Measurements from ENCODE around the gene FRMD5. TPM values are rescaled to one million over a fixed set of nuclear protein-coding genes. Genes with fewer than 3 reads are reported as not detected.

Gene FRMD5
- total RNA-seq, 2 experiments from 2014 or later: 0.12 to 0.21 TPM

GRCh38 chr15:43930556-43930955 is 264.5 kb downstream of the FRMD5 start:
- Mint-ChIP-seq H3K27ac (no peak overlapping the region), H3K36me3 (no peaks in the 10 kb centered on the region), H3K27me3 (peaks cover 51% of the 10 kb centered on the region), H3K4me1 (peaks cover 4% of the 10 kb centered on the region), H3K9me3 (ENCODE audit: low read depth) (no peaks in the 10 kb centered on the region), H3K4me3 (no peak overlapping the region)
- no peak for ATAC-seq
- DNase-seq: no peak
- CTCF ChIA-PET: no interaction called here

GRCh38 chr15:43930079-43930478 is 265.0 kb downstream of the FRMD5 start:
- peaks cover 4% of the 10 kb centered on the region for H3K4me1 Mint-ChIP-seq

GRCh38 chr15:43928152-43928551 is 266.9 kb downstream of the FRMD5 start:
- Mint-ChIP-seq H3K27ac (no peak overlapping the region), H3K27me3 (peaks cover 41% of the 10 kb centered on the region), H3K4me1 (peaks cover 4% of the 10 kb centered on the region), H3K36me3 (no peaks in the 10 kb centered on the region), H3K4me3 (no peak overlapping the region), H3K9me3 (ENCODE audit: low read depth) (no peaks in the 10 kb centered on the region)
- ATAC-seq (no peak), DNase-seq (no peak)
- CTCF ChIA-PET: no interaction called here

More at GRCh38 chr15:43930079-43930478, 265.0 kb downstream of the FRMD5 start:
- Mint-ChIP-seq H3K27ac (no peak overlapping the region), H3K9me3 (ENCODE audit: low read depth) (no peaks in the 10 kb centered on the region), H3K27me3 (peaks cover 49% of the 10 kb centered on the region), H3K36me3 (no peaks in the 10 kb centered on the region), H3K4me3 (no peak overlapping the region)
- DNase-seq (no peak), ATAC-seq (no peak)
- CTCF ChIA-PET: no interaction called here

- DNase-seq (no peak), ATAC-seq (no peak)
- Mint-ChIP-seq H3K36me3 (no peaks in the 10 kb centered on the region), H3K27ac (no peak overlapping the region), H3K9me3 (ENCODE audit: low read depth) (no peaks in the 10 kb centered on the region), H3K27me3 (peaks cover 36% of the 10 kb centered on the region), H3K4me1 (peaks cover 4% of the 10 kb centered on the region), H3K4me3 (no peak overlapping the region)
- CTCF ChIA-PET: no interaction called here
These were observed 267.9 kb downstream of the FRMD5 start for GRCh38 chr15:43927203-43927602.

- no peak for ATAC-seq
- H3K4me3 Mint-ChIP-seq: no peak overlapping the region
- peaks cover 20% of the 10 kb centered on the region for H3K27me3 Mint-ChIP-seq
- H3K4me1 Mint-ChIP-seq: peaks cover 4% of the 10 kb centered on the region
- CTCF ChIA-PET: interaction anchor here (0.7 kb wide), 1 partner anchor 371 kb away, joined by 3 read pairs; no protein-coding TSS in a partner anchor
- H3K36me3 Mint-ChIP-seq: no peaks in the 10 kb centered on the region
- no peak for DNase-seq
- no peak overlapping the region for H3K27ac Mint-ChIP-seq
- H3K9me3 Mint-ChIP-seq (ENCODE audit: low read depth): no peaks in the 10 kb centered on the region
These were observed 271.5 kb downstream of the FRMD5 start for GRCh38 chr15:43923553-43923952.

GRCh38 chr15:43922021-43922420 is 273.1 kb downstream of the FRMD5 start:
- DNase-seq (no peak), ATAC-seq (no peak)
- CTCF ChIA-PET: interaction anchor here (1.0 kb wide), 1 partner anchor 144 kb away, joined by 3 read pairs; no protein-coding TSS in a partner anchor
- H3K27me3 Mint-ChIP-seq: peaks cover 8% of the 10 kb centered on the region
- no peak overlapping the region for H3K4me3 Mint-ChIP-seq
- H3K4me1 Mint-ChIP-seq: peaks cover 4% of the 10 kb centered on the region
- H3K9me3 Mint-ChIP-seq (ENCODE audit: low read depth): no peaks in the 10 kb centered on the region
- no peak overlapping the region for H3K27ac Mint-ChIP-seq
- H3K36me3 Mint-ChIP-seq: no peaks in the 10 kb centered on the region

GRCh38 chr15:43920815-43921214 is 274.3 kb downstream of the FRMD5 start:
- DNase-seq: no peak
- no peak for ATAC-seq
- Mint-ChIP-seq H3K9me3 (ENCODE audit: low read depth) (no peaks in the 10 kb centered on the region), H3K27me3 (peaks cover 6% of the 10 kb centered on the region), H3K4me3 (no peak overlapping the region), H3K4me1 (no peaks in the 10 kb centered on the region), H3K27ac (no peak overlapping the region), H3K36me3 (no peaks in the 10 kb centered on the region)
- CTCF ChIA-PET: interaction anchor here (0.6 to 0.9 kb wide), 2 partner anchors 9 to 20 kb away, joined by 3 read pairs; no protein-coding TSS in a partner anchor

- Mint-ChIP-seq H3K27me3 (peaks cover 3% of the 10 kb centered on the region), H3K27ac (no peak overlapping the region), H3K4me3 (no peak overlapping the region), H3K4me1 (no peaks in the 10 kb centered on the region), H3K36me3 (no peaks in the 10 kb centered on the region), H3K9me3 (ENCODE audit: low read depth) (no peaks in the 10 kb centered on the region)
- ATAC-seq (no peak), DNase-seq (no peak)
- CTCF ChIA-PET: no interaction called here
These were observed 274.8 kb downstream of the FRMD5 start for GRCh38 chr15:43920254-43920600.

- H3K27ac Mint-ChIP-seq: no peak overlapping the region
- H3K27me3 Mint-ChIP-seq: peaks cover 3% of the 10 kb centered on the region
- CTCF ChIA-PET: no interaction called here
- H3K4me3 Mint-ChIP-seq: no peak overlapping the region
- ATAC-seq (no peak), DNase-seq (no peak)
- no peaks in the 10 kb centered on the region for H3K4me1 Mint-ChIP-seq
- H3K9me3 Mint-ChIP-seq (ENCODE audit: low read depth): no peaks in the 10 kb centered on the region
- H3K36me3 Mint-ChIP-seq: no peaks in the 10 kb centered on the region
These were observed 275.4 kb downstream of the FRMD5 start for GRCh38 chr15:43919540-43920253.

GRCh38 chr15:43918717-43919116 is 276.4 kb downstream of the FRMD5 start:
- ATAC-seq (no peak), DNase-seq (no peak)
- H3K27me3 Mint-ChIP-seq: peaks cover 3% of the 10 kb centered on the region
- H3K9me3 Mint-ChIP-seq (ENCODE audit: low read depth): no peaks in the 10 kb centered on the region
- H3K4me1 Mint-ChIP-seq: no peaks in the 10 kb centered on the region
- CTCF ChIA-PET: no interaction called here
- no peak overlapping the region for H3K27ac Mint-ChIP-seq
- no peaks in the 10 kb centered on the region for H3K36me3 Mint-ChIP-seq
- no peak overlapping the region for H3K4me3 Mint-ChIP-seq

GRCh38 chr15:43916326-43916660 is 278.8 kb downstream of the FRMD5 start:
- CTCF ChIA-PET: interaction anchor here (1.3 kb wide), 1 partner anchor 12 kb away, joined by 5 read pairs; no protein-coding TSS in a partner anchor
- H3K36me3 Mint-ChIP-seq: no peaks in the 10 kb centered on the region
- ATAC-seq (no peak), DNase-seq (no peak)
- no peak overlapping the region for H3K27ac Mint-ChIP-seq
- H3K27me3 Mint-ChIP-seq: peaks cover 3% of the 10 kb centered on the region
- no peaks in the 10 kb centered on the region for H3K4me1 Mint-ChIP-seq
- H3K4me3 Mint-ChIP-seq: no peak overlapping the region
- H3K9me3 Mint-ChIP-seq (ENCODE audit: low read depth): no peaks in the 10 kb centered on the region

- Mint-ChIP-seq H3K27ac (no peak overlapping the region), H3K27me3 (no peaks in the 10 kb centered on the region), H3K36me3 (no peaks in the 10 kb centered on the region), H3K4me3 (no peak overlapping the region), H3K4me1 (no peaks in the 10 kb centered on the region), H3K9me3 (ENCODE audit: low read depth) (no peaks in the 10 kb centered on the region)
- no peak for DNase-seq
- no peak for ATAC-seq
- CTCF ChIA-PET: interaction anchor here (1.3 kb wide), 1 partner anchor 12 kb away, joined by 5 read pairs; no protein-coding TSS in a partner anchor
These were observed 279.3 kb downstream of the FRMD5 start for GRCh38 chr15:43915631-43916325.

GRCh38 chr15:43913941-43914340 is 281.1 kb downstream of the FRMD5 start:
- H3K4me1 Mint-ChIP-seq: no peaks in the 10 kb centered on the region
- ATAC-seq (no peak), DNase-seq (no peak)
- no peak overlapping the region for H3K4me3 Mint-ChIP-seq
- CTCF ChIA-PET: interaction anchor here (1.0 to 1.3 kb wide), 2 partner anchors 10 to 11 kb away, joined by 3 to 5 read pairs; no protein-coding TSS in a partner anchor
- H3K27me3 Mint-ChIP-seq: no peaks in the 10 kb centered on the region
- no peaks in the 10 kb centered on the region for H3K36me3 Mint-ChIP-seq
- H3K9me3 Mint-ChIP-seq (ENCODE audit: low read depth): no peaks in the 10 kb centered on the region
- H3K27ac Mint-ChIP-seq: no peak overlapping the region
